ENCODE measurements around the gene MEX3C. TPM values are rescaled to one million over a fixed set of nuclear protein-coding genes. Genes with fewer than 3 reads are reported as not detected.

Gene MEX3C
- total RNA-seq = 58.0 and 64.9 TPM in 2 replicates

GRCh38 chr18:51197661-51198424, at the start of gene MEX3C:
Gene MEX3C (minus strand): TSS chr18:51197681. CDS start chr18:51197320, 361 bp downstream.

Other genes with a start within 250 kb of the MEX3C start
- gene ELAC1, start 229.6 kb downstream of the MEX3C start, total RNA-seq = 9.2 and 9.4 TPM in 2 replicates
- 120 and 146 TPM in 2 replicates for gene SMAD4, start 167.5 kb downstream of the MEX3C start, total RNA-seq

Measured in thoracic aorta endothelial cell (primary cell).